ENCODE data around the gene HMBS.
A peak's percentile ranks its signal among the peaks of the same experiment; 100 is the strongest.
"Not testable (repeated sequence)": the region's sequence is repeated elsewhere in the genome, so short reads cannot be mapped to it uniquely, and the experiment has no call there.

The HMBS gene

DNA sequence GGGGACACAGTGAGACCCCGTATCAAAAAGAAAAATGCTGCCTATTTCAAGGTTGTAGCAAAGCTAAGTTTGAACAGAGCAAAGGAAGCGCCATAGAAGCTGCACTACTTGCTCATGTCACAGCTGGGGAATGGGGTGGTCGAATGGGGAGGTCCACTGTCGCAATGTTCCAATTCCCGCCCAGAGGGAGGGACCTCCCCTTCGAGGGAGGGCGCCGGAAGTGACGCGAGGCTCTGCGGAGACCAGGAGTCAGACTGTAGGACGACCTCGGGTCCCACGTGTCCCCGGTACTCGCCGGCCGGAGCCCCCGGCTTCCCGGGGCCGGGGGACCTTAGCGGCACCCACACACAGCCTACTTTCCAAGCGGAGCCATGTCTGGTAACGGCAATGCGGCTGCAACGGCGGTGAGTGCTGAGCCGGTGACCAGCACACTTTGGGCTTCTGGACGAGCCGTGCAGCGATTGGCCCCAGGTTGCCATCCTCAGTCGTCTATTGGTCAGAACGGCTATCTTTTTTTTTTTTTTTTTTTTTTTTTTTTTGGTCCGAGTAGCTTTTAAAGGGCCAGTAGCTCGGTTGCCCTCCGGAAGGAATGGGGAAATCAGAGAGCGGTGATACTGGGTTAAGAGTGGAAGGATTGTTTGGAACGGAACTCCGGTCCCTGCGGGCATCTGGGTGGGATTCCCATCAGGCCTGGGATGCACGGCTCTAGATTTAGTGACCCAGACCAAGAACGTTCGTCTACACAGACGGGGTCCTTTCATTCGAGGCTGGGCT, at the start of gene HMBS:
Gene HMBS (plus strand): TSS at position 219 of the 774 bp plus-strand sequence. CDS start 153 bp downstream, at position 372.
- DNase-seq (ENCODE audit: low spot score): peak; percentile 92

DNA sequence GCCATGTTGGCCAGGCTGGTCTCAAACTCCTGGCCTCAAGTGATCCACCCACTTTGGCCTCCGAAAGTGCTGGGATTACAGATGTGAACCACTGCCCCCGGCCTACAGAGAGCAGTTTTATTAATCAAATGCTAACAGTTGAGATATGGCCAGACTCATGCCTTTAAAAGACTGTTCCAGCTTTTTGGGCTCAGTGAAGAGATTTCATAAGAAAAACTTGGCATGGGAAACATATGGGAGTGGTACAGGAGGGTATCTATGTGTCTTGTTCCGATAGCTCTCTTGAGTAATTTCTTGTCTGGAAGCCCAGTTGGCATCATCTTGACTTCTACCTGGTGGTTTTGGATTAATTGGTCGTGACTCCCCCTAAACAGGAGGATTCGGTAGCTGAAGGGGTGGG, 45.8 kb upstream of the HMBS start:
- no peak for DNase-seq (ENCODE audit: low spot score)

DNA sequence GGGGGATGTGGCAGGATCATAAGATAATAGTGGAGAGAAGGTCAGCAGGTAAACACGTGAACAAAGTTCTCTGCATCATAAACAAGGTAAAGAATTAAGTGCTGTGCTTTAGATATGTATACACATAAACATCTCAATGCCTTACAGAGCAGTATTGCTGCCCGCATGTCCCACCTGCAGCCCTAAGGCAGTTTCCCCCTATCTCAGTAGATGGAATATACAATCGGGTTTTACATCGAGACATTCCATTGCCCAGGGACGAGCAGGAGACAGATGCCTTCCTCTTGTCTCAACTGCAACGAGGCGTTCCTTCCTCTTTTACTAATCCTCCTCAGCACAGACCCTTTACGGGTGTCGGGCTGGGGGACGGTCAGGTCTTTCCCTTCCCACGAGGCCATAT, 45.2 kb upstream of the HMBS start:
- DNase-seq (ENCODE audit: low spot score): not testable (repeated sequence)

- no peak for DNase-seq (ENCODE audit: low spot score)
Observed at GRCh38 chr11:119041821-119042514, 42.7 kb upstream of the HMBS start.

DNA sequence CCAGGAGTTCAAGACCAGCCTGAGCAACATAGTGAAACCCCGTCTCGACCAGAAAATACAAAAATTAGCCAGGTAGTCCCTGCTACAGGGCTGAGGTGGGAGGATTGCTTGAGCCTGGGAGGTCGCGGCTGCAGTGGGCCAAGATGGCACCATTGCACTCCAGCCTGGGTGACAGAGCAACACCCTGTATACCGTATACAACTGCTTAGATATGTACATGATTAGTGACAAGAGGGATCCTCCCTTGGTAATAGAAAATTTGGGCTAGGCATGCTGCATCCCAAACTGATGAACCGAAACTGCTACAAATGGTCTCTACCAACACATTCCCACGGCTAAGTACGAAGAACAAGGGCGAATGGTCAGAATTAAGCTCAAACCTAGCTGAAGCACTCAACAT, 41.8 kb upstream of the HMBS start:
- no peak for DNase-seq (ENCODE audit: low spot score)

- DNase-seq (ENCODE audit: low spot score): peak; percentile 56
Observed at GRCh38 chr11:119044708-119045107, 40.0 kb upstream of the HMBS start.

- no peak for DNase-seq (ENCODE audit: low spot score)
Observed at GRCh38 chr11:119046489-119046888, 38.2 kb upstream of the HMBS start.

DNA sequence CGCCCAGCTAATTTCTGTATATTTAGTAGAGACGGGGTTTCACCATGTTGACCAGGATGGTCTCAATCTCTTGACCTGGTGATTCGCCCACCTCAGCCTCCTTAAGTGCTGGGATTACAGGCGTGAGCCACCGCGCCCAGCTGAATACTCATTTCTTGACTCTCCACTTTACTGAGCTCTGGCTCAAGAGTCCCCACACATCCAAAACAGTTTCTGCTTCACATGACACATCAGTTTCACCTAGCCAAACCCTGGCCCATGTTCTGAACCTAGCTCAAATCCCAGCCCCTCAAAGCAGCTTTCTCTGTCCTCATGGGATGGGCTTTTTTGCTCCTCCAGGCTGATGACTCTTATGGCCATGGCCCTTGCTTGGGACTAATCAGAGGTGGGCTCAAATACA, 37.5 kb upstream of the HMBS start:
- no peak for DNase-seq (ENCODE audit: low spot score)

GRCh38 chr11:119048644-119049043, 36.0 kb upstream of the HMBS start:
- no peak for DNase-seq (ENCODE audit: low spot score)

- no peak for DNase-seq (ENCODE audit: low spot score)
Observed at GRCh38 chr11:119049081-119049480, 35.6 kb upstream of the HMBS start.

DNA sequence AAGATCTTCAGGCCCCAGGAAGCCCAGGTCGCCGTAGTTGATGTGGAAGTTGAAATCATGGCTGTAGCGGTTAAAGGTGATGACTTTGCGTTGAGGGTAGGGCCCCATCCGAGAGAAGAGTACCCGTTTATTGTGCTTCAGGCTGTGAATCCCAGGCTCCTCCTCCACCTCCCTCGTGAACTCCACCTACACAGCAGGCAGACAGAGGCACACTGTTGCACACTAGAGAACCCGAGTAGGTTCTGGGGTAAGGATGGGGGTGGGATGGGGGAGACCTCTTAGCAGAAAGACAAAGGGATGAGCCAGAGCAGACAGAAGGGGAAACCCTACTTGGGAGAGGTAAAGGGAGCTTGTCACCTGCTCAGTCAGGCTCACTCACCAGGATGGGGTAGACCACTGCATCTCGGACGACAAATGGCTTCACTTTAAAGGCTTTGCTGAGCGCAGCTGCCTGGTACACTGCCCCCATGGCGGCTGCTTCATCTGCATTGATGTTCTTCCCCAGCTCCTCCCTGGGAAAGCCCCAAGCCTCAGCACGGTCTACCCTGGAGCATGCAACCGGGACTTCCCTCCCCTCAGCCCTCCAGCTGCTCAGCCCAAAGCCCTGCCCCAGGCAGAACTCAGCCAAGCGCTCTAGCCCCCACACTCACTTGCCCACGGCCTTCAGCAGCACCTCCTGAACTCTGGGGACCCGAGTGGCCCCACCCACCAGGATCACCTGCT, 33.1 kb upstream of the HMBS start:
- DNase-seq (ENCODE audit: low spot score): no peak

DNA sequence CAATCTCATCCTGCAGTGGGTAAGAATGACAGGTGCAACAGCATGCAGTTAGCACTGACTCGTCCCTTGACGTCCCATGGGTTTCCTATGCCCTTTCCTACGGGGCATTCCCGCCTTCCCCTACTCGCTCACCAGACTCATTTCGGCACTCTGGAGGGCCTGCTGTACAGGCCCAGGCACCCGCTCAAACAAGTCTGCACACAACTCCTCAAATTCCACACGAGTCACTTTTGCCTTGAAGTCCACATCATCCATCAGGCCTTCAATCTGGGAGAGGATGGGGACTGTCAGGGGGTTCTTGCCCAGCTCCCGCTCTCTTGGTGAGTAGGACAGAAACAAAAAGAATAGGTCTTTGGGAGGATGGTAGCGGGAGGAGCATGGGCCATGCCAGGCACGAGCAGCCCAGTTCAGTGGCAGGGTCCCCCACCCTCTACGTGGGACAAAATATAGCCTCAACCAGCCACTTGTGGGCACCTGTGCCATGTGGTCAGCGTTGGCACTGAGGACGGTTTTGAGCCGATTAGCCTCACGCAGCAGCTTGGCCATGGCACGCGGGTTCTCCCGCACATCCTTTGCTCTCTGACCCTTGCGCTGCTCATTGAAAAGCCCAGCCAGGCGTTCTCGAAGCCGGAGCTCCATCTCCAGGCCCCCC, 32.4 kb upstream of the HMBS start:
- DNase-seq (ENCODE audit: low spot score): no peak

DNA sequence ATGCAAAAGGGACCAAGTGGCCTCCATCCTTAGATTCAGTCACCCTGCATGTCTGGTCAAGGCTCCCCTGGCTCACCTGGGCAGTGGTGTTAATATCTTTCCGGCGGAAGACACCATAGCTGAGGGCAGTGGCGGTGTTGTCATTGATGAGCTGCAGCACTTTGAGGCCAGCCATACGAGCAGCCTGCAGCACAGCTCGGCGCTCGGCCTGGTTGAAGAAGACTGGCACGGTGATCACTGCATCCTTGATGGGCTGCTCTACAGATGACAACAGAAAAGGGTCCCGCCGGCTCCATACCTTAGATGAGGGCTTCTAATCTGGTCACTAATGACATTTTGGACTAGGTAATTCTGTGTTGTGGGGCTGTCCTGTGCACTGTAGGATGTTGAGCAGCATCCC, 30.3 kb upstream of the HMBS start:
- DNase-seq (ENCODE audit: low spot score): no peak

- DNase-seq (ENCODE audit: low spot score): peak; percentile 11
Observed at GRCh38 chr11:119055901-119056300, 28.8 kb upstream of the HMBS start.

GRCh38 chr11:119056421-119056999, 28.2 kb upstream of the HMBS start:
- DNase-seq (ENCODE audit: low spot score): peak; percentile 80

GRCh38 chr11:119057000-119057769, 27.5 kb upstream of the HMBS start, which contains the start of gene HYOU1:
HYOU1 (minus strand) TSS chr11:119057205; CDS start chr11:119056160, 1,045 bp downstream.
- peak; percentile 99 for DNase-seq (ENCODE audit: low spot score)

DNA sequence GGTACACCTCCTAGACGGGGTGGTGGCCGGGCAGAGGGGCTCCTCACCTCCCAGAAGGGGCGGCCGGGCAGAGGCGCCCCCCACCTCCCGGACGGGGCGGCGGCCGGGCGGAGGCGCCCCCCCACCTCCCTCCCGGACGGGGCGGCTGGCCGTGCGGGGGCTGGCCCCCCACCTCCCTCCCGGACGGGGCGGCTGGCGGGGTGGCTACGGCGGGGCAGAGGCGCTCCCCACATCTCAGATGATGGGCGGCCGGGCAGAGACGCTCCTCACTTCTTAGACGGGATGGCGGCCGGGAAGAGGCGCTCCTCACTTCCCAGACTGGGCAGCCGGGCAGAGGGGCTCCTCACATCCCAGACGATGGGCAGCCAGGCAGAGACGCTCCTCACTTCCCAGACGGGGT, 25.6 kb upstream of the HMBS start:
- DNase-seq (ENCODE audit: low spot score): not testable (repeated sequence)

DNA sequence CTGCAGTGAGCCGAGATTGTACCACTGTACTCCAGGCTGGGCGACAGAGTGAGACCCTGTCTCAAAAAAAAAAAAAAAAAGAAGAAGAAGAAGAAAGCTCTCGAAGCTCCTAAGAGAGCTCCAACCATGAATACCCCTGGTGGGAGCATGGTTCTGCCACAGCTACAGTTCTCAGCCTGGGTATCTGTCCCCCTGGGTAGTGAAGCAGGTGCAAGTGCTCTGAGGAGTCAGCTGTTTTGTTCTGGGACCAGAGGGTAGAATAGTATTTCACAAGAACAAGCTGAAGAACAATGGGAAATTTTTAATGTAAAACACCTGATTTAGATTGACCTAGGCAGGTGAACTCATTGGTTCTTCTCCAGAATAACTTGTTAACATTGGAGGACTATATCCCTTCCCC, 23.4 kb upstream of the HMBS start:
- DNase-seq (ENCODE audit: low spot score): no peak

DNA sequence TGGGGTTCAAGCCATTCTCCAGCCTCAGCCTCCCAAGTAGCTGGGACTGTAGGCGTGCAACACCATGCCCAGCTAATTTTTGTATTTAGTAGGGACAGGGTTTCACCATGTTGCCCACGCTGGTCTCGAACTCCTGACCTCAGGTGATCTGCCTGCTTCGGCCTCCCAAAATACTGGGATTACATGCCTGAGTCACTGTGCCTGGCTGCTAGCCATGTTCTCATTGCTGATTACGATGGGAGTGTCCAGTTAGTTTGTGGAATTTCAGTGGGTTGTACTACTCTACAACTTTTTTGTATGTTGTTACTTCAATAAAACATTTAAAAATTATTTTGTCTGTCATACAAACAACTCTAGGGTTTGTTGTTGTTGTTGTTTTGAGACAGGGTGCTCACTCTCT, 21.9 kb upstream of the HMBS start:
- DNase-seq (ENCODE audit: low spot score): no peak

GRCh38 chr11:119065369-119065768, 19.3 kb upstream of the HMBS start:
- peak; percentile 33 for DNase-seq (ENCODE audit: low spot score)
